HG03064 (cell line): ENCODE measurements around the gene VANGL1.
A peak's percentile ranks its signal among the peaks of the same experiment; 100 is the strongest.

Experiments used
- ATAC-seq: cut with Tn5 transposase; IDR thresholded peaks from one replicate; pipeline ENCODE4 v1.9.1; 2021; ENCODE audit warnings: low read depth; ENCODE audit not compliant: unreplicated experiment

Gene VANGL1

DNA sequence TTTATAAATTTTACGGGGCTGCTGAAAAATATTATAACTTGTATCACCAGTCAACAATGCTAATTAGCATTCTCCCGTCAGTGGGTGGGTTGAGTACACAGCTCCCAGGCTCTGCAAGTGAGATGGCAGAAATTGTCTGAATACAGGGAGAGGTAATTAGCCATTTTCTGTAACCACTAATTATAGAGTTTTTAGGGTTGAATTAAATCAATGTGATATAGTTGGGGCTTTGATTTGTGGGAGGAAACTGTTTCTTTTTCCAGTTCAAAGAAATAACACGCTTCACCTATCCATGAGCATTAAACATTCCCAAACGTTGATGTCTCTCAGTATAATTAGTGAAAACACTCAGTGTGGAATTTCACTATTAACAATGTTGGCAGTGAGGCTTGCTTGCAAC, 1.5 kb downstream of the VANGL1 start:
- no peak for ATAC-seq

- no peak for ATAC-seq
Observed at GRCh38 chr1:115643666-115644065, 1.9 kb downstream of the VANGL1 start.

GRCh38 chr1:115644109-115644508, 2.3 kb downstream of the VANGL1 start:
- no peak for ATAC-seq

- ATAC-seq: no peak
Observed at GRCh38 chr1:115647047-115647446, 5.3 kb downstream of the VANGL1 start.

DNA sequence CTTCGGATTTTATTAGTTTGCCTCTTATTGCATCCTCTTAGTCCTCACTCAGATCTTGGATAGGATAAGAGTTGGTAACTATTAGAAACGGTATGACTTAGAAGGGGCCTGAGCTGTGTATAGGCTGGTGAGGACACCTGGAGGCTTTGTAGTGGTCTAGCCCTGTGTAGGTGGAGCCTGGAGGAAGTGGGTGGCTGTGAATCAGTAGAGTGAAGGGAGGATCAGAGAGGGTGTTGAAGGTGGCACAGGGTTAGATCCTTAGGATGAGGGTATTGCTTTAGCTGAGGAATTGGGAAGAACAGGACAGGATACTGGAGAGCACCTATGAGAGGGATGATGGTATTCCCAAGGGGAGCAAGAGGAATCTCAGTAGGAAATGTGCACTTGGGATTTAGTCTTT, 5.7 kb downstream of the VANGL1 start:
- ATAC-seq: no peak

DNA sequence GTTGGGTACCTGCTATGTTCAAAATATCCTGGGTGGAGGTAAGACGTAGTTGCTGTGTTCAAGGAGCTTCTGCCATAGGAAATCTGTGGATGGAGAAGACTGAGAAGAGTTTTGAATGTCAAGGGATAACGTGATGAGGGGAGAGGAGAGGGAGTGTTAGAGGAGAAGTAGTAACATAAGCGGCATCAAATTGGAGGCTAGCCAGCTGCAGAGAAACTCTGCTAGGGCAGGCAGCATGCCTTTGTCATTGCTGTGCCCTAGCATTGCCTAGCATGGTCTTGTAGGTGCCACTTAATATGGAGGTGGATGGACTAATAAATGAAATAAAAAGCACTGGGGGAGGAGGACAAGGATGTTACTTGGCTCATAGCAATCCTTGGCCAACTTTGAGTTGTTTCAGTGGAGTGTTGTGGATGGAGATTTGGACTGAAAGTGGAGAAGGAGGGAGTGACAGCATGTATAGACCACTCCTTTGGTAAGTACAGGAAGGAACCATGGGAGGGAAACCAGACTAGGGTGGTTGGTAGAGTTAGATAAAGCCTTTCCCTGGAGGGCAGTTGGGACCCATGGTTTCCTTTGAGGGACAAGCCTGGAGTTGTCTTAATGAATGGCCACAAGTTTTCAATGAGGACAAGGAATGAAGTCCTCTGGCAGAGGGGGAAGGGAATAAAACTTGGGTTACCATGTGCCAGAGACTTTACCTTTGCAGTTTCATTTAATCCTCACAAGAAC, 6.3 kb downstream of the VANGL1 start:
- ATAC-seq: no peak

GRCh38 chr1:115648717-115649691, 7.2 kb downstream of the VANGL1 start:
- ATAC-seq: peak; percentile 87

DNA sequence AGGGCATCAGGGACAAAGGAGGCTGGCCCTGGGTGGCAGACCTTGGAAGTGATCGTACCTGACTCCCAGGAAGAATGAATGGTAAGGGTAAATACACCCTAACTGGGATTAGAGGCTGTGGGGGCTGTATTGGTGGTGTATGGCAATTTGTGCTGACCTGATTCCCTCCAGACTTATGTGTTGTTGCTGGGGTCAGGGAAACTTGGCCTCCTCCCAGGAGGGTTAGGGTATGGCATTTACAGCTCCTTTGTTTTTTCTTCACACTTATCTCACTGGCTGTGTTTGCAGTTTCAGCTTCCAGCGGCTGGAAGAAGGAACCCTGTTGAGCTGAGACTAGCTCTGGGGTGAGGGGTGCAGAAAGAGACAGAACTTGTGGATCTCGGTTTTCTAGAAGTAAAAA, 8.2 kb downstream of the VANGL1 start:
- no peak for ATAC-seq

DNA sequence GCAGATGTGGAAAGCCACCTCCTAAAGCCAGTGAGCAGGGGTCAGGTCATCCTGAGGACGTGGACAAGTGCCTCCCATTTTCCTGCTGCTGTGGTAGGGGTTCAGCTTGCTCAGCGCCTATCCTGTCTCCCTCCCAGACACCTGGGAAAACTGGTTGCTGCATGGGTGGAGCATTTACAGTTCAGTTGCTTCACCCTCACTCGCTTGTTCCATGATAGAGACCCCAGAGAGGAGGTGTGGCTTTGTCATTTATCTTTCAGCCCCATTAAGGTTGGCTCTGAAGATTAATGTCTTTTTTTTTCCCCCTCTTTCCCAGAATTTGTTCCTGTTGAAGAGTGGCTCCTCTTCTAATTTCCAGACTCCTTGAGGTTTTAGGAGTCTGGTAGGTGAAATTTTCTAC, 9.2 kb downstream of the VANGL1 start:
- ATAC-seq: no peak

DNA sequence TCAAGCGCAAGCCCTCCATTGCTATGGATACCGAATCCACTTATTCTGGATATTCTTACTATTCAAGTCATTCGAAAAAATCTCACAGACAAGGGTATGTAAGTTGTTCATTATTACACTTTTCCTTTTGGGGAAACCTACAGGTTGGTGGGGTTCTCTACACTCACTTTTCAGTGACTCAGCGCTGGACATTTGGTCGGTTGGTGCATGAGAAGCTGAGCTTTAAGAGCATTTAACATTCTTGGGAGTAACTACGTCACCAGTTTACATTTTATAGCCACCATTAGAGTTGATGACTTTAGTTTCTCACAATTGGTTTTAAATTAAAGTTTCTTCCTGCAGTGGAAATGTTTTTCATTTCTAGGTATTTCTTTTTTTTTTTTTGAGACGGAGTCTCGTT, 9.6 kb downstream of the VANGL1 start:
- no peak for ATAC-seq

DNA sequence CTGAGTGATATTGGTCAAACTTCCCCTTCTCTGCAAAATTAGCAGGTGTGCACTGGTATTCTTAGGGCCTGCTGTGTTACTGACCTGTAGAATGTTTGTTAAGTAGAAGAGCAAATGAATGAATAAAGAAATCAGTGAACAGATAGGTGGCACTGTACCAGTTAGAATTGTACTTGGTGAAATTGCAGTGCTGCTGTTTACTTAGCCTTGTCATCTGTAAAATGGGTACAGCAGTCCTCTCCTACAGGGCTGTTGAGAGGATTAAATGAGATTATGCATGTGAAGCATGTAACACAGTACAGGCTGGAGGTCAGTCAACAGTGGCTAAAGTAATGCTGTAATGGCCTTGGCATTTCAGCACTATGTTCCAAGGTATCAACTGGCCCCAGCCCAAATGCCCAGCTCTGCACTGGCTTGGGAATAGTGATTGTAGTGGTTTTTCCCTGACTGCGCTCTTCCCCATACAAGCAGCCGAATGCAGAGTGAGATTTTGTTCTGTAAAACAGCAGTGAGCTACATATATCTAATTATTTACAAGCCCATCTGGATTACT, 10.5 kb downstream of the VANGL1 start:
- ATAC-seq: no peak

GRCh38 chr1:115654125-115654524, 12.4 kb downstream of the VANGL1 start:
- no peak for ATAC-seq

GRCh38 chr1:115654663-115655305, 13.0 kb downstream of the VANGL1 start:
- no peak for ATAC-seq

DNA sequence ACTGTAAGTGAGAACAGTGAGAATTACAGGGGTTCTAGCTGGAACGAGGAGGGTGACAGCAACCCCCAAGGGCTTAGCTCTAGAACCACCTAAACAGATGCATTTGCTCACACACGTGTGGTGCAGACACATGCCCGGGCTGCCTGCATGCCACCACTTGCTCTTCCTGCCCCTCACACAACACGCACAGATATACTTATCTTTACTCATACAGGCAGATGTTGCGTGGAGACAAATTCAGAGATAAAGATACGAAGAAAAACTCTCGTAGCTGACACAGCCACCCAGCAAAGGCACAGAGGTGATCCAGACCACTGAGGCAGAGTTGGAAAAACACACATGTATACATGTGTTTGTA, 13.5 kb downstream of the VANGL1 start:
- ATAC-seq: no peak

- ATAC-seq: no peak
Observed at GRCh38 chr1:115655916-115656315, 14.1 kb downstream of the VANGL1 start.

DNA sequence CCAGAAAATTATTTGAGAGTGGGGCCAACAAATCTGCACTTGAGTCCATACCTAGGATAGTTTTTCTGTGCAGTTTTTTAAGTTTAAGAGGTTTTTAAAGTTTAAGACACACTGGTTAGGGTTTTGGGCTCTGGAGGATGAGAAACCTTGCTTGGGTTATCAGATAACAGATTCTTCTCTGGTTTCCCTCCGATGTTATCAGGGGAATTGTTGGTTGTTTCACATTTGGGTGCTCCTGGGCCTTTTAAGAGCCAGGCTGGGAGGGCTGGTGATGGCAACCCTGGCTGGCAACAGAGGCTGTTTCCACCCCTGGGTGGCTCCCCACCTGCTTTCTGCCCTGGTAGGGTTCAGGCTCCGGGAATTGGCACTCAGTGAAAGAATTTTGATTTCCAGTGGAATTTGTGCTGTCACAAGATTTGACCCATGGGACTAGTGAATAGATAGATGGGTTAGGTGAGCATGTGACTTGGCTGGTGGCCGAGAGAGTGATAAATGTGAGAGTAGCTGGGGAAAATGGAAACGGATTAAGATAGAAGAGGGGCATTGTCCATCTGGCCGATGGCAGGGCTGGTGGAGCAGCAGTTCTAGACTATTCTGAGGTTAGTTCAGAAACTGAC, 14.8 kb downstream of the VANGL1 start:
- no peak for ATAC-seq

GRCh38 chr1:115658646-115659045, 16.9 kb downstream of the VANGL1 start:
- no peak for ATAC-seq

DNA sequence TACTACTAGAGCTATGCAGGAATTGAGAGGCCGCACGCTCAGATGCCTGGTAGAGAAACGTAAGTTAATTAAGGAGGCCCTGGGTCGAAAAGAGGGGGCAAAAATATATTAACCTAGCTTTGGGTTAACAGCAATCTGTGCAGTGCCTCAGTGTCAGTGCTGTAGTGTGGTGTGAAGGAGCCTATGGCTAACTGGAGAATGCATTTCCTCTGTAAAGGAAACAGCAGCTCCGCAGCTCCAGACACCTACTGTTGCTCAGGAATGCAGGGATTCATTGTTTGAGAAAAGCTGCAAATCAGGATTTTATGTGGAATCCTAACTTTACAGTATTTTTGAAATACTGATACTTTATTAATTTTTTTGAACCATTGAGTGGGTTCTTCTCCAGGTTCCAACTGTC, 18.4 kb downstream of the VANGL1 start:
- no peak for ATAC-seq

DNA sequence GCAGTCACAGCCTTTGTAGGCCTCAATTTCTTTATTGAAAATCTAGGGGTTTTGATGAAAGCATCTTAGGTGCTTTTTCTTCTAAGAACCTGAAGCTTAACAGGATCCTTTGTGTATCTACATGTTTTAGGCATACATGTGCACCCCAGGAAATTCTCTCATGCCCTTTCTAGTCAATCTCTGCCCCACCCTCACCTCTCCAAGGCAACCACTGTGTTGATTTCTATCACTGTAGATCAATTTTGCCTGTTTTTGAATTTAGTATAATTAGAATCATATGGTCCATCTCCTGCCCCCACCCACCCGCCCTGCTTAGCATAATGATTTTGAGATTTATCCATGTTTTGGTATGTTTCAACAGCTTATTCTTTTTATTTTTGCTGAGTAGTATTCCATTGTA, 19.4 kb downstream of the VANGL1 start:
- ATAC-seq: no peak

DNA sequence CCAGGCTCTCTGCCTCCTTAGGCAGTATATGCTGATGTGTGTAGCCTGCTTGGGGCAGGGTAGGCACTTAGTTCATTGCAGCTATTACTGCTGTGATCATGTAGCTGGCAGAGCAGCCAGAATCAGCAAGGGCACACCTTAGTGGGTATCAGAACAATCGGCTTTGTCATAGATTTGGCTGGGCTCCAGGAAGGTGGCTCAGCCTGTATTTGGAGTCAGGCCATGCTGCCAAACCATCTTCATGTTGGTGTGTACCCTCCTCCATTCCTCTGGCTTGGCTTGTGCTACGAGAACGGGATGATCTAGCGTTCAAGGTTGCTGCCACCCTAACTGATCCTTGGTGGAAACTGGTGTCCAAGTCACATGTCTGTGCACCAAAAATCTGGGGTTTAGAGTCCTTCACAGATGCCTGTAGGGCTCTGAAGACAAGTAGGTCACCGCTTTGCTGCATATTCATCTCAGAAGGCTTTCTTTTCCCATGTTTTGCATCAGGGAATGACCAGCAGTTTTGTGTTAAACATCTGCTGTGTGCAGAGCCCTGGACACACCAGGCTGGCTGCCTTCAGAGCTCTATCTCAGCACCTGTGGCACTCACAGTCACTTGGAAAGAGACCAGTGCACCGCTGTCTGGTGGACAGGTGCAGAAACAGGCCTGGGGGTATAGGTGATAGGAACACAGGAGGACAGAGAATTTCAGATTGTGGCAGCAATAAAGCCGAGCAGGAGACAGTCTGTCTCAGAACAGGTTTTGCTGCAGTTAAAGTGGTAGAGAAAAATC, 23.7 kb downstream of the VANGL1 start:
- no peak for ATAC-seq
